Spleen (tissue), 7 donors: Measurements from ENCODE around the gene PALD1.

Experiments used
- CTCF ChIP-seq, 11 experiments: fragments of 200-600 bp in 7 of 11; fragments of 450-650 bp in 4 of 11; sonication (generic) in 4 of 11; IDR thresholded peaks in 8 of 11; conservative IDR thresholded peaks in 3 of 11; 1 replicate in 7 of 11; 2 replicates in 4 of 11; pipeline versions ENCODE4 v1.4.0 to v1.8.0; 2016 to 2021; ENCODE audit warnings: antibody characterized with exemption in 11 of 11, inconsistent platforms in 4 of 11, mild to moderate bottlenecking in 1 of 11
- POLR2A ChIP-seq, 3 donors: fragments of 450-650 bp; IDR thresholded peaks; one replicate each; pipeline ENCODE4 v1.5.1; 2017; ENCODE audit warnings: antibody characterized with exemption in 3 of 3, mild to moderate bottlenecking in 1 of 3
- POLR2AphosphoS5 ChIP-seq, 3 donors: sonication (generic); formaldehyde crosslinking; IDR thresholded peaks; one replicate each; pipeline ENCODE4 v1.5.1; 2017; ENCODE audit warnings: antibody characterized with exemption in 3 of 3
- donor health status: DM: no; HTN: no; CAD: no; lungs with moderate emphysema.
- donor health status: DM: no; HTN: no; CAD: no.
- donor health status: DM: no; HTN: no; CAD: no.

- TF ChIP-seq CTCF (IDR thresholded peaks at IDR 0.05 in 8 of 11, conservative IDR thresholded peaks at IDR 0.05 in 3 of 11), result no peak
- TF ChIP-seq POLR2AphosphoS5 (IDR thresholded peaks at IDR 0.05), result no peak
- TF ChIP-seq POLR2A (IDR thresholded peaks at IDR 0.05), result no peak
Observed at GRCh38 chr10:70536196-70536861, 57.8 kb downstream of the PALD1 start.
